Measurements from ENCODE around the gene MLLT6.

GRCh38 chr17:38658741-38659345, 46.2 kb upstream of the MLLT6 start:
- TF ChIP-seq REST (IDR thresholded peaks at IDR 0.05; ENCODE audit: insufficient read depth in 1 of 2, low read depth in 2 of 2, low read length in 1 of 2) = no peak
- TF ChIP-seq CTCF (IDR thresholded peaks at IDR 0.05) = no peak

Measured in Panc1 (cell line).